Measurements from ENCODE around the gene INPP5D. TPM values are rescaled to one million over a fixed set of nuclear protein-coding genes. Genes with fewer than 3 reads are reported as not detected.

The INPP5D gene
- total and polyA plus RNA-seq, 2 donors (not counting 1 experiment from before 2014, with no cell fraction given) = 0.01 to 0.33 TPM

GRCh38 chr2:233112776-233113452, 52.8 kb downstream of the INPP5D start:
- H3K27ac ChIP-seq (ENCODE audit: insufficient read depth, low read length) = no peak overlapping the region
- TF ChIP-seq EZH2 (IDR thresholded peaks at IDR 0.05; ENCODE audit: low read length, missing control alignments) = no peak
- TF ChIP-seq CTCF (conservative IDR thresholded peaks at IDR 0.05 in 1 of 2, IDR thresholded peaks at IDR 0.05 in 1 of 2; ENCODE audit: low read depth in 1 of 2, low read length in 2 of 2) = no peak

GRCh38 chr2:233114421-233114861, 54.3 kb downstream of the INPP5D start:
- H3K36me3 ChIP-seq (ENCODE audit: control insufficient read depth, insufficient read depth, low read length) = no peaks in the 10 kb centered on the region
- TF ChIP-seq CTCF (conservative IDR thresholded peaks at IDR 0.05 in 1 of 2, IDR thresholded peaks at IDR 0.05 in 1 of 2; ENCODE audit: low read depth in 1 of 2, low read length in 2 of 2) (no peak), EZH2 (IDR thresholded peaks at IDR 0.05; ENCODE audit: low read length, missing control alignments) (no peak)
- H3K4me3 ChIP-seq (replicated peaks in 1 of 4; ENCODE audit: control extremely low read depth in 1 of 4, insufficient read depth in 1 of 4, low read depth in 3 of 4, low read length in 4 of 4) = no peak overlapping the region
- no peak overlapping the region for H3K27ac ChIP-seq (ENCODE audit: insufficient read depth, low read length)
- H4K20me1 ChIP-seq (ENCODE audit: control insufficient read depth, extremely low read depth, insufficient read depth, low read length) = no peaks in the 10 kb centered on the region
- no peaks in the 10 kb centered on the region for H3K4me1 ChIP-seq (ENCODE audit: control insufficient read depth, extremely low read depth, insufficient read depth, low read length)
- no peak overlapping the region for H3K9ac ChIP-seq (ENCODE audit: insufficient read depth, low read length)
- H3K9me3 ChIP-seq (ENCODE audit: control insufficient read depth, insufficient read depth, low read depth, low read length) = no peaks in the 10 kb centered on the region
- H3K4me2 ChIP-seq (ENCODE audit: extremely low read depth, insufficient read depth, low read length) = no peak overlapping the region
- H2AFZ ChIP-seq (ENCODE audit: low read length) = no peak overlapping the region
- no peaks in the 10 kb centered on the region for H3K79me2 ChIP-seq (ENCODE audit: control insufficient read depth, insufficient read depth, low read length)
- DNase-seq (ENCODE audit: low read depth in 2 of 2) = no peak
- H3K27me3 ChIP-seq (ENCODE audit: control insufficient read depth, insufficient read depth, low read length) = no peaks in the 10 kb centered on the region

More at GRCh38 chr2:233112776-233113452, 52.8 kb downstream of the INPP5D start:
- DNase-seq (ENCODE audit: low read depth in 2 of 2) = no peak
- H3K9ac ChIP-seq (ENCODE audit: insufficient read depth, low read length) = no peak overlapping the region
- no peaks in the 10 kb centered on the region for H4K20me1 ChIP-seq (ENCODE audit: control insufficient read depth, extremely low read depth, insufficient read depth, low read length)
- no peak overlapping the region for H3K4me3 ChIP-seq (replicated peaks in 1 of 4; ENCODE audit: control extremely low read depth in 1 of 4, insufficient read depth in 1 of 4, low read depth in 3 of 4, low read length in 4 of 4)
- no peak overlapping the region for H3K4me2 ChIP-seq (ENCODE audit: extremely low read depth, insufficient read depth, low read length)
- H3K36me3 ChIP-seq (ENCODE audit: control insufficient read depth, insufficient read depth, low read length) = no peaks in the 10 kb centered on the region
- no peaks in the 10 kb centered on the region for H3K27me3 ChIP-seq (ENCODE audit: control insufficient read depth, insufficient read depth, low read length)
- no peaks in the 10 kb centered on the region for H3K4me1 ChIP-seq (ENCODE audit: control insufficient read depth, extremely low read depth, insufficient read depth, low read length)
- no peak overlapping the region for H2AFZ ChIP-seq (ENCODE audit: low read length)
- H3K9me3 ChIP-seq (ENCODE audit: control insufficient read depth, insufficient read depth, low read depth, low read length) = no peaks in the 10 kb centered on the region
- no peaks in the 10 kb centered on the region for H3K79me2 ChIP-seq (ENCODE audit: control insufficient read depth, insufficient read depth, low read length)

- no peaks in the 10 kb centered on the region for H3K4me1 ChIP-seq (ENCODE audit: control insufficient read depth, extremely low read depth, insufficient read depth, low read length)
- H3K79me2 ChIP-seq (ENCODE audit: control insufficient read depth, insufficient read depth, low read length) = no peaks in the 10 kb centered on the region
- H3K9ac ChIP-seq (ENCODE audit: insufficient read depth, low read length) = no peak overlapping the region
- H3K36me3 ChIP-seq (ENCODE audit: control insufficient read depth, insufficient read depth, low read length) = no peaks in the 10 kb centered on the region
- no peaks in the 10 kb centered on the region for H3K9me3 ChIP-seq (ENCODE audit: control insufficient read depth, insufficient read depth, low read depth, low read length)
- no peak overlapping the region for H2AFZ ChIP-seq (ENCODE audit: low read length)
- no peaks in the 10 kb centered on the region for H3K27me3 ChIP-seq (ENCODE audit: control insufficient read depth, insufficient read depth, low read length)
- DNase-seq (ENCODE audit: low read depth in 2 of 2) = no peak
- H3K27ac ChIP-seq (ENCODE audit: insufficient read depth, low read length) = no peak overlapping the region
- TF ChIP-seq CTCF (conservative IDR thresholded peaks at IDR 0.05 in 1 of 2, IDR thresholded peaks at IDR 0.05 in 1 of 2; ENCODE audit: low read depth in 1 of 2, low read length in 2 of 2) = no peak
- TF ChIP-seq EZH2 (IDR thresholded peaks at IDR 0.05; ENCODE audit: low read length, missing control alignments) = no peak
- H3K4me3 ChIP-seq (replicated peaks in 1 of 4; ENCODE audit: control extremely low read depth in 1 of 4, insufficient read depth in 1 of 4, low read depth in 3 of 4, low read length in 4 of 4) = no peak overlapping the region
- H4K20me1 ChIP-seq (ENCODE audit: control insufficient read depth, extremely low read depth, insufficient read depth, low read length) = no peaks in the 10 kb centered on the region
- no peak overlapping the region for H3K4me2 ChIP-seq (ENCODE audit: extremely low read depth, insufficient read depth, low read length)
Observed at GRCh38 chr2:233115121-233115520, 55.0 kb downstream of the INPP5D start.

Measured in fibroblast of lung (primary cell).